K562 (cell line): ENCODE measurements around the gene HMOX1. TPM values are rescaled to one million over a fixed set of nuclear protein-coding genes. Genes with fewer than 3 reads are reported as not detected.

Experiments used
- JUND ChIP-seq, 2 experiments: IDR thresholded peaks; 2 replicates in 1 of 2; 3 replicates in 1 of 2; pipeline ENCODE4 v1.6.1; 2011; ENCODE audit warnings: borderline replicate concordance in 2 of 2, low read depth in 2 of 2, low read length in 2 of 2, improper control_type of control experiment in 1 of 2, missing biosample characterization in 1 of 2, missing genetic modification characterization in 1 of 2, missing genetic modification reagents in 1 of 2
- NCOA1 ChIP-seq: fragments of 450-650 bp; IDR thresholded peaks from 2 replicates; pipeline ENCODE4 v1.6.1; 2016; ENCODE audit warnings: low read depth
- NCOR1 ChIP-seq: fragments of 450-650 bp; IDR thresholded peaks from 2 replicates; pipeline ENCODE4 v1.6.1; 2016; ENCODE audit warnings: mild to moderate bottlenecking, moderate library complexity
- NFE2L1 ChIP-seq: fragments of 450-650 bp; IDR thresholded peaks from 2 replicates; pipeline ENCODE4 v1.6.1; 2016; ENCODE audit warnings: missing genetic modification characterization, low read depth, mild to moderate bottlenecking, missing compliant biosample characterization, moderate library complexity, borderline replicate concordance
- RCOR1 ChIP-seq, 2 experiments: IDR thresholded peaks; 2 replicates each; pipeline ENCODE4 v1.6.1; 2012; ENCODE audit warnings: low read depth in 2 of 2, low read length in 2 of 2, borderline replicate concordance in 1 of 2, improper control_type of control experiment in 1 of 2
- TAF9B ChIP-seq: fragments of 450-650 bp; IDR thresholded peaks from 2 replicates; pipeline ENCODE4 v1.6.1; 2018; ENCODE audit warnings: mild to moderate bottlenecking; ENCODE audit not compliant: partially characterized antibody
- VEZF1 ChIP-seq: fragments of 200-800 bp; sonication (Bioruptor generic); IDR thresholded peaks from 2 replicates; pipeline ENCODE4 v1.6.1; 2017; ENCODE audit warnings: missing genetic modification characterization, missing compliant biosample characterization
- ZNF263 ChIP-seq: sonication (generic); formaldehyde crosslinking; IDR thresholded peaks from 2 replicates; pipeline ENCODE4 v1.8.0; 2022; ENCODE audit warnings: mild to moderate bottlenecking, missing genetic modification reagents, borderline replicate concordance
- polyA plus RNA-seq, 8 experiments: library from polyadenylated mRNA; depleted of rRNA in 4 of 8; stranded (reverse) in 5 of 8; unstranded in 3 of 8; fragments of >200 nt; fragmentation: Nextera tagmentation in 2 of 8; fragmentation: Illumina TruSeq in 1 of 8; extraction: Ambion mirVana in 2 of 8; extraction: Trizol in 1 of 8; gene quantifications; 2 replicates each; pipeline versions ENCODE4 v1.2.1 to v1.2.3, GENCODE V29; 2011 to 2014; ENCODE audit warnings: inconsistent platforms in 1 of 8, missing spikeins in 1 of 8
- total RNA-seq, 7 experiments: library from RNA; depleted of rRNA in 6 of 7; stranded (reverse); fragments of >200 nt in 6 of 7; fragmentation: Illumina TruSeq in 2 of 7; extraction: Trizol in 2 of 7; gene quantifications; 2 replicates each; pipeline versions ENCODE4 v1.2.1 to v1.2.3, GENCODE V29; 2011 to 2021; ENCODE audit warnings: low replicate concordance in 1 of 7
- TF ChIP-seq, protein P1 (sequence below), 2 experiments: fragments of 450-650 bp in 1 of 2; IDR thresholded peaks; 2 replicates each; pipeline ENCODE4 v1.6.1; 2011 to 2017; ENCODE audit warnings: low read depth in 2 of 2, antibody characterized with exemption in 1 of 2, borderline replicate concordance in 1 of 2, low read length in 1 of 2, mild to moderate bottlenecking in 1 of 2, mixed read lengths in 1 of 2; ENCODE audit not compliant: control insufficient read depth in 1 of 2

Gene HMOX1
- total and polyA plus RNA-seq, 9 of the 15 experiments (the other 6 are each of a cell fraction or from before 2014, with no cell fraction given) = not detected

DNA sequence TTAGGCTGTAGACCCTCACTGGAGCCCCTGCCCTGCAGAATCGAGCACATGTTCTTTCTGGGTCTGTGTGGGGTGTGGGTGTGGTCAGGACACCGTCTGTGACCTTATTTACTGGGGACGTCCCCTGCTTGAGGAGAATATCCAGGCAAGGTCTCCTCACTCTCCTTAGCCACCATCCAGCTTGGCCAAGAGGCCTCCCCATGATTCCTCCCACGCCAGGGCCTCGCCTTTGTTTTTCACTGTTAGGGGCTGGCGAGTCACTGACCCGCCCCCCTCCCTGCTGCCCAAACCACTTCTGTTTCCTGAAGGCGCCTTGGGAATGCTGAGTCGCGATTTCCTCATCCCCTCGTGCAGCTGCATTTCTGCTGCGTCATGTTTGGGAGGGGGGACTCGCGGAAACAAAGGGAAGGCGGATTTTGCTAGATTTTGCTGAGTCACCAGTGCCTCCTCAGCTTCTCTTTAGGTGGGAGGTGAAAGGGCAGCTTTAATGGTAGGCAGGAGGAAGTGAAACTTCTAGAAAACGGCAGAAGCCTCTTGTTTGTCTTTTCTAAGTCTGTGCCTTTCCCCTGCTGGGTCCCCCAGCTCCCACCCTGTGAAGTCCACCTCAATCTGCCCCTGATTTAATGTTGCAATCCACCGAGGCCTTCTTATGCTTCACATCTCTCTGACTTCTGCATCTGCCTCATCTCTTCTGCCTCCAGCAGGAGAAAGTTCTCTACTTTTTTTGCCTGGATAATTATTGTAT lies 4.0 kb upstream of the HMOX1 start (continued):
- TF ChIP-seq, protein P1, sequence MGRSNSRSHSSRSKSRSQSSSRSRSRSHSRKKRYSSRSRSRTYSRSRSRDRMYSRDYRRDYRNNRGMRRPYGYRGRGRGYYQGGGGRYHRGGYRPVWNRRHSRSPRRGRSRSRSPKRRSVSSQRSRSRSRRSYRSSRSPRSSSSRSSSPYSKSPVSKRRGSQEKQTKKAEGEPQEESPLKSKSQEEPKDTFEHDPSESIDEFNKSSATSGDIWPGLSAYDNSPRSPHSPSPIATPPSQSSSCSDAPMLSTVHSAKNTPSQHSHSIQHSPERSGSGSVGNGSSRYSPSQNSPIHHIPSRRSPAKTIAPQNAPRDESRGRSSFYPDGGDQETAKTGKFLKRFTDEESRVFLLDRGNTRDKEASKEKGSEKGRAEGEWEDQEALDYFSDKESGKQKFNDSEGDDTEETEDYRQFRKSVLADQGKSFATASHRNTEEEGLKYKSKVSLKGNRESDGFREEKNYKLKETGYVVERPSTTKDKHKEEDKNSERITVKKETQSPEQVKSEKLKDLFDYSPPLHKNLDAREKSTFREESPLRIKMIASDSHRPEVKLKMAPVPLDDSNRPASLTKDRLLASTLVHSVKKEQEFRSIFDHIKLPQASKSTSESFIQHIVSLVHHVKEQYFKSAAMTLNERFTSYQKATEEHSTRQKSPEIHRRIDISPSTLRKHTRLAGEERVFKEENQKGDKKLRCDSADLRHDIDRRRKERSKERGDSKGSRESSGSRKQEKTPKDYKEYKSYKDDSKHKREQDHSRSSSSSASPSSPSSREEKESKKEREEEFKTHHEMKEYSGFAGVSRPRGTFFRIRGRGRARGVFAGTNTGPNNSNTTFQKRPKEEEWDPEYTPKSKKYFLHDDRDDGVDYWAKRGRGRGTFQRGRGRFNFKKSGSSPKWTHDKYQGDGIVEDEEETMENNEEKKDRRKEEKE (IDR thresholded peaks at IDR 0.05; ENCODE audit: borderline replicate concordance in 1 of 2, control insufficient read depth in 1 of 2, low read depth in 2 of 2, low read length in 1 of 2) = no peak
- TF ChIP-seq ZNF263 (CRISPR knock-in tag) (peak; percentile 20; the same call in 1 of the 2 replicates), JUND (IDR thresholded peaks at IDR 0.05; ENCODE audit: borderline replicate concordance, low read depth, low read length) (peak; percentile 88), JUND (tag; IDR thresholded peaks at IDR 0.05; ENCODE audit: borderline replicate concordance, low read depth, low read length) (peak; percentile 84; the same call in 2 of the 3 replicates), NFE2L1 (tag) (peak; percentile 100), RCOR1 (IDR thresholded peaks at IDR 0.05; ENCODE audit: borderline replicate concordance in 1 of 2, low read depth in 2 of 2, low read length in 2 of 2) (peak in 1 of 2 experiments; percentile 88; a peak in 3 of 4 replicates), VEZF1 (CRISPR knock-in tag) (peak; percentile 98), NCOR1 (peak; percentile 83), NCOA1 (peak; percentile 74; the same call in 1 of the 2 replicates), TAF9B (peak; percentile 99)
